ENCODE measurements around the gene KCTD3.
A peak's percentile ranks its signal among the peaks of the same experiment; 100 is the strongest.

The KCTD3 gene

GRCh38 chr1:215566556-215567490 lies at the start of gene KCTD3:
KCTD3 (plus strand) TSS chr1:215567304; CDS start chr1:215567686, 382 bp downstream.
- no peaks in the 10 kb centered on the region for H3K27me3 ChIP-seq (ENCODE audit: control insufficient read depth in 1 of 2, insufficient read depth in 2 of 2, low read length in 2 of 2)
- H3K9me3 ChIP-seq (ENCODE audit: low read length), result no peaks in the 10 kb centered on the region
- peak within 1 kb of the TSS; percentile 73 for H3K9ac ChIP-seq (ENCODE audit: low read length)
- peak within 1 kb of the TSS; percentile 97 for H3K27ac ChIP-seq (ENCODE audit: low read depth, low read length)
- H3K4me3 ChIP-seq (ENCODE audit: low read depth in 1 of 2, low read length in 2 of 2), result peak within 1 kb of the TSS; percentile 83 to 88
- H3K4me1 ChIP-seq (ENCODE audit: insufficient read depth, low read length), result peaks cover 33% of the 10 kb centered on the region
- H3K36me3 ChIP-seq (ENCODE audit: insufficient read depth, low read length), result no peaks in the 10 kb centered on the region

DNA sequence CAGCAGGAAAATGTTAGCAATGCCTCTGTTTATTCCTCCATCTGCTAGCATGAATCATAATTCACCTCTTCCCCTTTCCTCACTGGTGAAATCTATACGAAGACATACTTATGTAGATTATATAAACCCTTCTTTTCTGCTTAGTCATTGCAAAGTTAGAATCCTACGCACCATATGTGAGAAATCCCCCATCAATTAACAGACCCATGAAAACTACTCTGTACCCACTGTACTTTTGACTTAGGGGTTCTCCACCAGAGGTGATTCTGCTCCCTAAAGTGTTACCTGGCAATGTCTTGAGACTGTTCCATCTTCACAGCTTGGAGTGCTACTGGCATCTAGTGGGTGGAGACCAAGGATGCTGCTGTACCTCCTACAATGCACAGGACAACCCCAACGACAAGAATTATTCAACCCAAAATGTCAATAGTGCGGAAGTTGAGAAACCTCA lies 49.6 kb upstream of the KCTD3 start:
- Histone ChIP-seq H3K36me3 (ENCODE audit: insufficient read depth, low read length) (no peaks in the 10 kb centered on the region), H3K4me3 (ENCODE audit: low read depth in 1 of 2, low read length in 2 of 2) (no peak overlapping the region), H3K27me3 (ENCODE audit: control insufficient read depth in 1 of 2, insufficient read depth in 2 of 2, low read length in 2 of 2) (no peaks in the 10 kb centered on the region), H3K9ac (ENCODE audit: low read length) (no peak overlapping the region), H3K9me3 (ENCODE audit: low read length) (no peaks in the 10 kb centered on the region), H3K27ac (ENCODE audit: low read depth, low read length) (no peak overlapping the region), H3K4me1 (ENCODE audit: insufficient read depth, low read length) (no peaks in the 10 kb centered on the region)

DNA sequence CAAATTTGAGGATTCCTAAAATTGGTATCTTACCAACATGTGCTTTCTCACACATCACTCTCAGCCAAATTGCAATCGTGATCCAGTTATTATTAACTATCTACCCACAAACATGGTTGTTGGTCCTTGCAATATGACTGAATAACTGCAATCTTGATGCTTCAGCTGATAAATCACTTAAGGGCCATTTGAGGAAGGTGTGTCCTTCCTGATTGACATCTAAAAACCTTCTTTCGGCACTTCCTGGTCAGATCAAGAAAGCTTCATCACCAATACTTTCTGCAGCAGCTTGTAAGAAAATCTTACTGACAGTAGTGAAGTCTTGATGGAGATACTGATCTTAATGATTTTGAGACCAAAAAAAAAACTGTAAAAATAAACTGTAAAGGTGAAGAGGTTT lies 48.5 kb upstream of the KCTD3 start:
- no peak overlapping the region for H3K9ac ChIP-seq (ENCODE audit: low read length)
- no peaks in the 10 kb centered on the region for H3K4me1 ChIP-seq (ENCODE audit: insufficient read depth, low read length)
- H3K9me3 ChIP-seq (ENCODE audit: low read length), result no peaks in the 10 kb centered on the region
- H3K36me3 ChIP-seq (ENCODE audit: insufficient read depth, low read length), result no peaks in the 10 kb centered on the region
- no peak overlapping the region for H3K27ac ChIP-seq (ENCODE audit: low read depth, low read length)
- H3K27me3 ChIP-seq (ENCODE audit: control insufficient read depth in 1 of 2, insufficient read depth in 2 of 2, low read length in 2 of 2), result no peaks in the 10 kb centered on the region
- no peak overlapping the region for H3K4me3 ChIP-seq (ENCODE audit: low read depth in 1 of 2, low read length in 2 of 2)

DNA sequence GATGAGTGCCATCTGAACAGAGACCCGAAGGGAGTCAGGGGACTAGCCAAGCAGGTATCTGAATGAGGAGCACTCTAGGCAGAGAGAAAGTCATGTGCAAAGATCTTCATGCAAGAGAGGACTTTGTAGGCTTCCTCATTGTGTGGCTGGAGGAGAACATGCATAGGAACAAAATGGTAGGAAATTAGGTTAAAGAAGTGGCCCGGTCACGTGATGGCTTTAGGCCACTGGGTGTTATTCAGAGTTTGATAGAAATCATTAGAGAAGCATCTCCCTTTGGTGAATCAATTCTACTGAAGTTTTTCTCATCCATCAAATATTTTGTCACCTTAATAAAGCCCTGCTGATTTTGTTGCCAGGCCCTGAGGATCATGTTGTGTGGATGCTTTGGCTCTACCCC lies 45.8 kb upstream of the KCTD3 start:
- Histone ChIP-seq H3K4me3 (ENCODE audit: low read depth in 1 of 2, low read length in 2 of 2) (no peak overlapping the region), H3K27ac (ENCODE audit: low read depth, low read length) (no peak overlapping the region), H3K9ac (ENCODE audit: low read length) (no peak overlapping the region), H3K9me3 (ENCODE audit: low read length) (no peaks in the 10 kb centered on the region), H3K36me3 (ENCODE audit: insufficient read depth, low read length) (no peaks in the 10 kb centered on the region), H3K27me3 (ENCODE audit: control insufficient read depth in 1 of 2, insufficient read depth in 2 of 2, low read length in 2 of 2) (no peaks in the 10 kb centered on the region), H3K4me1 (ENCODE audit: insufficient read depth, low read length) (no peaks in the 10 kb centered on the region)

DNA sequence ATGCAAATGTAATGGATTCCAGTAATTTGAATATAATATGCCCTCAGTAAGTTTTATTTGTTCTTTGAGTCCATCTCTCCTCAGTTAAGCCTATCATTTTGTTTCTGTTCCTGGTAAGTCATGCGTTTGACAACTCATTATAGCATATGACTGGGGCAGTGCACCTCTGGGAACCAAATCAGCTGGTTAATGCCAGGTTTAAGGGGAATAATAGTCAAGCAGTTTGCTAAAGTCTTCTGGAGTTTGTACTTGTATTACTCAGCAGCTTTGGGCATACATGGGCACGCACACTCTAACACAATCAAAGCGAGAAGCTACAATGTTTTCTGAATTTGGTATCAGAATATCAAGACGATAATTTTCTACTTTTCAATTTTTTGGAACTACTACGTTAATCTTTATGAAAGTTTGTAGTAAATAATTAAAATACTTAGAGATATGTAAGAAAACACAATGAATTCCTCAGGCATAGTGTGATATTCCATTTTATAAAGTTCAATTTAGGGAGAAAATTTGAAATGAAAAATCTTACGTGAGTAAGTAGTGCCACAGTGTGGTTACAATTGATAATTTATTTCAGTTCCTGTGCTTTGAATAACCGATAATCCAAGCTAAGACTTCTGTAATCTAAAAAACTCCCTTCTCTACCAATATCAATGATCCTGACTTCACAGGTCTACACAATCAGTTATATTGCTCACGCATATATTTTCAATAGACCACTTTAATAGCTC lies 43.8 kb upstream of the KCTD3 start:
- Histone ChIP-seq H3K4me3 (ENCODE audit: low read depth in 1 of 2, low read length in 2 of 2) (no peak overlapping the region), H3K36me3 (ENCODE audit: insufficient read depth, low read length) (no peaks in the 10 kb centered on the region), H3K9me3 (ENCODE audit: low read length) (no peaks in the 10 kb centered on the region), H3K4me1 (ENCODE audit: insufficient read depth, low read length) (no peaks in the 10 kb centered on the region), H3K27ac (ENCODE audit: low read depth, low read length) (no peak overlapping the region), H3K27me3 (ENCODE audit: control insufficient read depth in 1 of 2, insufficient read depth in 2 of 2, low read length in 2 of 2) (no peaks in the 10 kb centered on the region), H3K9ac (ENCODE audit: low read length) (no peak overlapping the region)

DNA sequence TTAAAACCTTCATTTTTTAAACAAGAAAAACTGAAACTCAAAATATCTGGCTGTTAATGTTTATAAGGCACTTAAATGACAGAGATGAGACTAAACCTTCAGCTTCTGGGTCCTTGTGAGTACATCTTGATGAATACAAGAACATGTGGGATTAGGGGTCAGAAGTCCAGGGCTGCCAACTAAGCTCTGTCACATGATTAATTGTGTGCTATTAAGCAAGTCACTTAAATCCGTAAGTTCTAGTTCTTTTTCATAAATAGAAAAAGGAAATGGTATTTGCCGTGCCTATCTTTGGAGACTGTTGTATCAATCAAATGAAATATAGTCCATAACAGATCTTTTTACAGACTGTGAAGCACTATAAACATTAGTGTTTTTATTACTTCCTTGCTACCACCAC lies 43.2 kb upstream of the KCTD3 start:
- H3K4me1 ChIP-seq (ENCODE audit: insufficient read depth, low read length), result no peaks in the 10 kb centered on the region
- H3K9me3 ChIP-seq (ENCODE audit: low read length), result no peaks in the 10 kb centered on the region
- H3K36me3 ChIP-seq (ENCODE audit: insufficient read depth, low read length), result no peaks in the 10 kb centered on the region
- H3K4me3 ChIP-seq (ENCODE audit: low read depth in 1 of 2, low read length in 2 of 2), result no peak overlapping the region
- H3K27ac ChIP-seq (ENCODE audit: low read depth, low read length), result no peak overlapping the region
- no peak overlapping the region for H3K9ac ChIP-seq (ENCODE audit: low read length)
- H3K27me3 ChIP-seq (ENCODE audit: control insufficient read depth in 1 of 2, insufficient read depth in 2 of 2, low read length in 2 of 2), result no peaks in the 10 kb centered on the region

- H3K9me3 ChIP-seq (ENCODE audit: low read length), result no peaks in the 10 kb centered on the region
- H3K27me3 ChIP-seq (ENCODE audit: control insufficient read depth in 1 of 2, insufficient read depth in 2 of 2, low read length in 2 of 2), result no peaks in the 10 kb centered on the region
- no peak overlapping the region for H3K4me3 ChIP-seq (ENCODE audit: low read depth in 1 of 2, low read length in 2 of 2)
- H3K27ac ChIP-seq (ENCODE audit: low read depth, low read length), result no peak overlapping the region
- H3K36me3 ChIP-seq (ENCODE audit: insufficient read depth, low read length), result no peaks in the 10 kb centered on the region
- no peak overlapping the region for H3K9ac ChIP-seq (ENCODE audit: low read length)
- no peaks in the 10 kb centered on the region for H3K4me1 ChIP-seq (ENCODE audit: insufficient read depth, low read length)
These were observed 40.8 kb upstream of the KCTD3 start for GRCh38 chr1:215526147-215526845.

DNA sequence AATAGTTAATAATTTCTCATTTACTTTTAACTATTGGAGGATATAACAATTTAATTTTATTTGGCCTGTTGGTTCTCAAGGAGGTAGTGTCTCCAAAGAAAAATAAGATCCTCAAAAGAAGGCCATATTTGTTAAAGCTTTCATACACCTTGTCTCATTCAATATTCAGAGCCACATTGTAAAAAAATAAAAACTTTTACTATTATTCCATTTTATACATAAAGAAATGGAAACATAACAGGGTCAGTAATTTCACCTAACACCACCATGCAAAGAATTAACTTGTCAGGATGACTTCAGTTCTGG lies 40.3 kb upstream of the KCTD3 start:
- Histone ChIP-seq H3K27ac (ENCODE audit: low read depth, low read length) (no peak overlapping the region), H3K4me1 (ENCODE audit: insufficient read depth, low read length) (no peaks in the 10 kb centered on the region), H3K9ac (ENCODE audit: low read length) (no peak overlapping the region), H3K4me3 (ENCODE audit: low read depth in 1 of 2, low read length in 2 of 2) (no peak overlapping the region), H3K9me3 (ENCODE audit: low read length) (no peaks in the 10 kb centered on the region), H3K36me3 (ENCODE audit: insufficient read depth, low read length) (no peaks in the 10 kb centered on the region), H3K27me3 (ENCODE audit: control insufficient read depth in 1 of 2, insufficient read depth in 2 of 2, low read length in 2 of 2) (no peaks in the 10 kb centered on the region)

DNA sequence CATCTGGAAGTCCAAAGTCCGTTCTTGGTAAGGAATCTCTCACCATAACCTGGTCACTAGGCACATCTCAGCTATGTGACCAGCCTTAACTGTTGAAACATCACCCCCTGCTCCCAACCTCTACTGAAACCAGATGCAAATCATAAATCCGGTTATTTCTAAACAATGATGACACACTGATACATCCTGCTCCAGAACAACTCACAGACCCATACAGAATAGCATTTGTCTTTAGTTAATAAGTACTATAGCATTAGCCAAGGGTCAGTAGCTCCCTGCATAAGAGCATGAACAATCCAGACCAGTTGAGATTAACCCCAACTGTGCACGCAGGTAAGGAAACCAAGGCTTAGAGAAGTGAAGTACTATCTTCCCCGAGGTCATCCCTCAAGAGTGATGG lies 38.0 kb upstream of the KCTD3 start:
- Histone ChIP-seq H3K27me3 (ENCODE audit: control insufficient read depth in 1 of 2, insufficient read depth in 2 of 2, low read length in 2 of 2) (no peaks in the 10 kb centered on the region), H3K9me3 (ENCODE audit: low read length) (no peaks in the 10 kb centered on the region), H3K4me1 (ENCODE audit: insufficient read depth, low read length) (no peaks in the 10 kb centered on the region), H3K9ac (ENCODE audit: low read length) (no peak overlapping the region), H3K27ac (ENCODE audit: low read depth, low read length) (no peak overlapping the region), H3K4me3 (ENCODE audit: low read depth in 1 of 2, low read length in 2 of 2) (no peak overlapping the region), H3K36me3 (ENCODE audit: insufficient read depth, low read length) (no peaks in the 10 kb centered on the region)

DNA sequence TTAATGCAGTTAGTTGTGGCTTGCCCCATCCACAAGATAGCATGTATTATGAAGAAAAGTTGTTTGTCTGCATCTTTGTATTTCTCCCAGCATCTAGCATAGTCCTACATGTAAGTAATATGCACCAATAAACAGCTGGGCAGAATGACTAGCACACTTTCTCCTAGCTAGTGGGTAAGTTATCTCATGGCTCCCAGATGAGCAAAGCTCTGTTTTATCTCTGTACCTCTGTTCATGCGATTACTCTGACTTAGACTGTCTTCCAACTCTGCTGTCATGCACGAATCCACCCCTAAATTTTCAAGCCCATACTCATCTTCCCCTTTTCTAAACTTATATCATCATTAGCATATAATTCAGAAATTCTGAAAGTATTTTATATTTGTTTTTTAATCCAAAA lies 37.5 kb upstream of the KCTD3 start:
- Histone ChIP-seq H3K4me3 (ENCODE audit: low read depth in 1 of 2, low read length in 2 of 2) (no peak overlapping the region), H3K4me1 (ENCODE audit: insufficient read depth, low read length) (no peaks in the 10 kb centered on the region), H3K27me3 (ENCODE audit: control insufficient read depth in 1 of 2, insufficient read depth in 2 of 2, low read length in 2 of 2) (no peaks in the 10 kb centered on the region), H3K27ac (ENCODE audit: low read depth, low read length) (no peak overlapping the region), H3K9me3 (ENCODE audit: low read length) (no peaks in the 10 kb centered on the region), H3K36me3 (ENCODE audit: insufficient read depth, low read length) (no peaks in the 10 kb centered on the region), H3K9ac (ENCODE audit: low read length) (no peak overlapping the region)

DNA sequence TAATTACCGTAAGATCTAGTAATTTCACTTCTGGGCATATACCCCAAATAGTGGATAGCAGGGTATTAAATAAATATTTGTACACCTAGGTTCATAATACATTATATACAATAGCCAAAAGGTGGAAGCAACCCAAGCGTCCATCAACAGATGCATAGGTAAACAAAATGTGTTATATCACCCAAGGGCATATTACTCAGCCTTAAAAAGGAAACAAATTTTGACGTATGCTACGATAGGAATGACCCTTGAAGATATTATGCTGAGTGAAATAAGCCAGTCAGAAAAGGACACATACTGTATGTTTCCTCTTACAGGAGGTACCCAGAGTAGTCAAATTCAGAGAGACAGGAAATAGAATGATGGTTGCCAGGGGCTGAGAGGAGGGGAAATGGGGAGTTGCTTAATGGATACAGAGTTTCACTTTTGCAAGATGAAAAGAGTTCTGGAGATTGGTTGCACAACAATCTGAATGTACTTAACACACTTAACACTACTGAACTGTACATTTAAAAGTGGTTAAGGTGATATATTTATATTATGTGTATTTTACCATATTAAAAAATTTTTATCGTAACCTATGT lies 36.6 kb upstream of the KCTD3 start:
- Histone ChIP-seq H3K4me3 (ENCODE audit: low read depth in 1 of 2, low read length in 2 of 2) (no peak overlapping the region), H3K9me3 (ENCODE audit: low read length) (no peaks in the 10 kb centered on the region), H3K4me1 (ENCODE audit: insufficient read depth, low read length) (no peaks in the 10 kb centered on the region), H3K36me3 (ENCODE audit: insufficient read depth, low read length) (no peaks in the 10 kb centered on the region), H3K27ac (ENCODE audit: low read depth, low read length) (no peak overlapping the region), H3K9ac (ENCODE audit: low read length) (no peak overlapping the region), H3K27me3 (ENCODE audit: control insufficient read depth in 1 of 2, insufficient read depth in 2 of 2, low read length in 2 of 2) (no peaks in the 10 kb centered on the region)
